DMS114 treated with DMSO at 0.1 percent for 48 hours (cell line): ENCODE results near the gene COL21A1.

Experiments
- DNase-seq: peaks from one replicate; lab custom pipeline; 2025; ENCODE audit not compliant: unreplicated experiment; lab: John Stamatoyannopoulos, UW

The COL21A1 gene

GRCh38 chr6:56051202-56051598, 196.2 kb downstream of the COL21A1 start:
- DNase-seq: no peak

GRCh38 chr6:56050530-56051201, 196.7 kb downstream of the COL21A1 start:
- no peak for DNase-seq

GRCh38 chr6:56048601-56049000, 198.8 kb downstream of the COL21A1 start:
- DNase-seq: no peak

GRCh38 chr6:56047931-56048540, 199.3 kb downstream of the COL21A1 start:
- DNase-seq: no peak

- no peak for DNase-seq
These were observed 200.8 kb downstream of the COL21A1 start for GRCh38 chr6:56046576-56046975.

- no peak for DNase-seq
These were observed 203.6 kb downstream of the COL21A1 start for GRCh38 chr6:56043761-56044160.

- DNase-seq: no peak
These were observed 204.3 kb downstream of the COL21A1 start for GRCh38 chr6:56043076-56043475.

GRCh38 chr6:56041591-56041990, 205.8 kb downstream of the COL21A1 start:
- DNase-seq: no peak

GRCh38 chr6:56040889-56041301, 206.5 kb downstream of the COL21A1 start:
- no peak for DNase-seq

- no peak for DNase-seq
These were observed 207.2 kb downstream of the COL21A1 start for GRCh38 chr6:56040223-56040622.

- no peak for DNase-seq
These were observed 208.6 kb downstream of the COL21A1 start for GRCh38 chr6:56038764-56039163.

- no peak for DNase-seq
These were observed 209.8 kb downstream of the COL21A1 start for GRCh38 chr6:56037601-56038000.

GRCh38 chr6:56036916-56037600, 210.3 kb downstream of the COL21A1 start:
- no peak for DNase-seq

GRCh38 chr6:56033401-56033800, 214.0 kb downstream of the COL21A1 start:
- no peak for DNase-seq

GRCh38 chr6:56032715-56033260, 214.6 kb downstream of the COL21A1 start:
- no peak for DNase-seq

GRCh38 chr6:56027865-56028264, 219.5 kb downstream of the COL21A1 start:
- DNase-seq: no peak

- no peak for DNase-seq
These were observed 220.8 kb downstream of the COL21A1 start for GRCh38 chr6:56026455-56027180.

GRCh38 chr6:56025795-56026194, 221.6 kb downstream of the COL21A1 start:
- DNase-seq: no peak

- no peak for DNase-seq
These were observed 222.4 kb downstream of the COL21A1 start for GRCh38 chr6:56024931-56025330.

- DNase-seq: no peak
These were observed 223.6 kb downstream of the COL21A1 start for GRCh38 chr6:56023829-56024228.

- DNase-seq: no peak
These were observed 224.7 kb downstream of the COL21A1 start for GRCh38 chr6:56022678-56023077.
